ENCODE measurements around the gene PDCD1LG2.
"Not testable (repeated sequence)": the region's sequence is repeated elsewhere in the genome, so short reads cannot be mapped to it uniquely, and the experiment has no call there.

The PDCD1LG2 gene

DNA sequence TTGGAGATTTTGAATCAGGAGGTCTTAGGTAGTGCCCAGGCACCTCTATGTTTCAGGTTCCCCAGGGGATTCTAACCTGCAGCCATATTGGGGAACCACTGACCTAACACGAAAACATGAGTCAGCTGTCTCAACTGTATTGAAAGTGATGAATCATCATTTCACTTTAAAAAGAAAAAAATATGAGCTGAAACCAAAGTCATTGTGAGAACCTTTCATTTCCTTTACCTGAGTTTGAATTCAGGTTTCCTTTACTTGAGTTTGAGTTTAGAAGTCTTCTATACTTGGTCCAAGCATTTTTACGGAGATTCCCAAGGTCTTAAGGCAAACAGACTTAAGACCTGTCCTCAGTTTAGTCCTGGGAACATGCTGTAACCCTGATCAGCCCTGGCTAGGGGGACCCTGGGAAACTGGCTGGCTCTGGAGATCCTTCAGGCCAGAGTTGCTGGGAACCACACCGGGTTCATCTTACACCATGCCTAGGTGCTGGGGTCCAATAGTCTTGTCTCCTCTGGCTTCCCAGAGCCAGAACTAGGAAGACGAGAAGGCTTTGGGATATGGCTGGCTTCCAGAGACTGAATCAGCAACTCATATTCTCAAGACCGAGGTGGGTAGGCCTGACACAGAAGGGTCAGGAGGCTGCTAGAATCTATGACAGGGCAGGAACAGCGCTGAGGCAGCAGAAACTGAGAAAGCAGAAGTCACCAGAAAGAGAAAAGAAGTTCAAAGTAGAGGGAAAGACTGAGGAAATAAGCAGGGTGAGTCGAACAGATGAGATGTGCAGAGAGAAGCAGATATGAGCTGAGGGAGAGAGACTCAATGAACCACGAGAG lies 16.4 kb upstream of the PDCD1LG2 start:
- DNase-seq (ENCODE audit: low read depth), result peak; percentile 42

DNA sequence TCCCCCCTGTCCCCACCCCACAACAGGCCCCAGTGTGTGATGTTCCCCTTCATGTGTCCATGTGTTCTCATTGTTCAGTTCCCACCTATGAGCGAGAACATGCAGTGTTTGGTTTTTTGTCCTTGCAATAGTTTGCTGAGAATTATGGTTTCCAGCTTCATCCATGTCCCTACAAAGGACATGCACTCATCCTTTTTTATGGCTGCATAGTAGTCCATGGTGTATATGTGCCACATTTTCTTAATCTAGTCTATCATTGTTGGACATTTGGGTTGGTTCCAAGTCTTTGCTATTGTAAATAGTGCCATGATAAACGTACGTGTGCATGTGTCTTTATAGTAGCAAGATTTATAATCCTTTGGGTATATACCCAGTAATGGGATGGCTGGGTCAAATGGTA lies 15.6 kb upstream of the PDCD1LG2 start:
- DNase-seq (ENCODE audit: low read depth), result not testable (repeated sequence)

DNA sequence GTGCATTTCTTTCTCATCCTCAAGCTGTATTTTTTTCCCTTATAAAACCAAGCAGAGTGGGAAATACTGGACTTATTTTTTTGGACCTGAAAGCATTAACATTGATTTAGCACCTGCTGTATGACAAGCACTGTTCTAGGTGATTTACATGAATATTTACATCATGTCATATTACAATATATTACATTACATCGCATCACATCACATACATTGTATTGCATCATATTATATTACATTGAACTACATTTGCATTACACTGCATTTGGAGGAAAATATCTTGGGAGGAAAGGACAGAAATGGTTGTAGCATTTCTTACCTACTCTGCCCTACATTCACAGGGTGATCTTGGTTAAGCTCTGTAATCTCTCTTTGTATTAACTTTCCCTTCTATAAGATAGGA lies 11.2 kb upstream of the PDCD1LG2 start:
- DNase-seq (ENCODE audit: low read depth), result no peak

DNA sequence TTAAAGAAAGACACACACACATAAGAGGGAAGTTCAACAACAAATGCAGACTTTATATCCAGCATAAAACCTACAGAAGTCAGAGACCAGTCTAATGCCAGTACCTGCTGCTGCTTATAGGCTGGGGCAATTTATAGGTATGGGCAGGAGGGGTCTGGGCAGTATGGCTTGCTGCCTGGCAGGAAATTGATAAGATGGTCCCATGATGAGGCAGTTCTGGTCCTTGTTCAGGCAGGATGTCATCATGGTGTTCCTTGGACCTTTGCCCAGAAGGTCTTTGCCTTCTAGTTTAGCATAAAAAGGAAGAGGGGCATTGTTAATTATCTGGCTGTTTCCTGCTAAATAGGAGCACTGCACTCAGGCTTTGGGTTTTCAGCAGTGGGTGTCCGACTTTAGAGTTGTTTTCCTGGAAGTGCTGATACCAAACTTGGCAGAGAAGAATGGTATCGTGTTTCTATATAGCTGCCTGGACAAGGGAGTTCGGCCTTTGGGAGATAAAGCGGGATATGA lies 10.4 kb upstream of the PDCD1LG2 start:
- no peak for DNase-seq (ENCODE audit: low read depth)

DNA sequence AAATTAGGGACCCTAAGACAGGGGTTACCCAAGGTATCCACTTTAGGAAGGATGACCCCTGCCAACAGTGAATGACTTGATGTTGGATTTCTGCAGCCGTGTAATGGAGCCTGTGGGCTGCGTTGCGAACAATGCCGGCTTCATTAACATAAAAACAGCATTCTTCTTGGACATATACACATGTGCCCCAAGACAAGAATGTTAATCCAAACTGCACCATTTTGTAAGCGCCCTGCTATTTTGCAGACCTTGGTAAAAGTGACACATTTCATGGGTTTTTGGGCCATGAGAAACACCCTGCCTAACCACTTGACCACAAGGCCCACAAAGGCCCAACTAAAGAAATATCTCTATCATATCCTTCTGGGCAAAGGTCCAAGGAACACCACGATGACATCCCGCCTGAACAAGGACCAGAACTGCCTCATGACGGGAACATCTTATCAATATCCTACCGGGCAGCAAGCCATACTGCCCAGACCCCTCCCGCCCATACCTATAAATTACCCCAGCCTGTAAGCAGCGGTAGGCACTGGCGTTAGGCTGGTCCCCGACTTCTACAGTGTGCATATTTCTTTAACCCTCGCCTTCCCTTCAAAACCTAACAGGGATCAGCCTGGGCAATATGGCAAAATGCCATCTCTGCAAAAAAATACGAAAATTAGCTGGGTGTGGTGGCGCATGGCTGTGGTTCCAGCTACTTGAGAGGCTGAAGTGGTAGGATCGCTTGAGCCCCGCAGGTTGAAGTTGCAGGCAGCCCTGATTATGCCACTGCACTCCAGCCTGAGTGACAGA lies 9.7 kb upstream of the PDCD1LG2 start:
- DNase-seq (ENCODE audit: low read depth), result no peak

DNA sequence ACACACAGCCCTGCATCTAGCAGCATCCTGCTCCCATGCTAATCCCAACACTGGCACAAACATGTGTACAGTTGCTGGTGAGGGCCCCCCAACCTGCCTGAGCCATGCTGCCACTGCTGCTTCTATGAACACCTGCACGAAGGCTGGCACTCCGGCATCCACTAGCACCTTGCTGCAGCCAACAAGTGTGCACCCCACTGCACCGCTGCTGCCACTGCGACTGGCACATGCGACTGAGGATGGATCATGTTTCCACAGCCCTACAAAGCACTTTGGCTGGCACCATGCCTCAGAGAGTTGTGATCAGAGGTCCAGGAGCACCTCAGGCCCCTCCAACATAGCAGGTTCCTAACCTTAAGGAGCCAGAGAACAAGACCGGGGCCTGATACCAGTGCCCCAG lies 7.8 kb upstream of the PDCD1LG2 start:
- no peak for DNase-seq (ENCODE audit: low read depth)

DNA sequence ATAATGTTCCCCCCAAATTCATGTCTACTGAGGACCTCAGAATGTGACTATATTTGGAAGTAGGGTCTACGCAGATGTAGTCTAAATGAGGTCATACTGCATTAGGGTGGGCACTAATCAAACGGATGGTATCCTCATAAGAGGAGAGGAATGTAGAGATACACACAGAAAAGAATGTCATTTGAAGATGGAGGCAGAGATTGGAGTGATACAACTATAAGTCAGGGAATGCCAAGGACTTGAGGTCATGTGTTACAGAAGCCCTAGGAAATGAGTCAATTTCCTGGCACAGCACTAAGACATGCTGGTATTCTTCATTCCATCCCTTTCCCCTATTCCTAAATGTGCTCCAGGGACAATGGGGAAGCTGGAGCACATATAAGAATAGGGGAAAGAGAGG lies 758 bp upstream of the PDCD1LG2 start:
- peak; percentile 85 for DNase-seq (ENCODE audit: low read depth)

DNA sequence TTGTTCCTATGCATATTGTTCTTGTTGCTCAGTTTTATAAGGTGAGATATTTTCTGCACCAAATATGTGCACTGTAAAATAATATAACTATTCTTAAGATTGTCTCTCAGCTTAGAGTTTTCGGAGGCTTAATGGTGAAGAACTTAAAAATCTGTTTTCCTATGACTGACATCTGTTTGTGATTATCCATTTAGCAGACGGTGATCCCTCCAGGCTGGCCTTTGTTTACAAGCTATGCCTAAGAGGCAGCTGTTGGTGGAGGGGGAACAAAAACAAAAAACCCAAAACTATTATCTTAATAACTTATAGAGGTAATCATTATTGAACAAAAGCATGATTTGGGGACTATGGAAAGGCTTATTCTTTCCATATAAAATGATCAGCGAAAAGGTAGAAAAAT lies 658 bp downstream of the PDCD1LG2 start:
- DNase-seq (ENCODE audit: low read depth), result no peak

DNA sequence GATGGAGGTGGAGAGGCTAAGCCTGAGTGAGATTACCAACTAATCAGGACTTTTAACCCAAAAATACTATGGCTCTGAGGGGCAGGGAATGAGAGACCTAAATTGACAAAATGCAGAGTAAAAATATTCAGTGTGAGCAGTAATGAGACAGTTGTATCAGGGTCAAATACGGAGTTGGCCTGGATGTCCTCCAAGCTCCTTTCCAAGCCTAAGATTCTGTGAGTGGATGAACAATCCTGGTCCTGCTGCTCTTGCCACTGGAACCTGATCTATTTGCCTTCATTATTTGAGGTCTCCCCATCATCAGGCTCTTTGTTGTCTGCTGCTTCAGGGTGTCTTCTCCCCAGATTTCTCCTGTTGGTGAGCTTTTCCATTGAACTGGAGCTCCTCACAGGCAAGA lies 1.1 kb downstream of the PDCD1LG2 start:
- no peak for DNase-seq (ENCODE audit: low read depth)

DNA sequence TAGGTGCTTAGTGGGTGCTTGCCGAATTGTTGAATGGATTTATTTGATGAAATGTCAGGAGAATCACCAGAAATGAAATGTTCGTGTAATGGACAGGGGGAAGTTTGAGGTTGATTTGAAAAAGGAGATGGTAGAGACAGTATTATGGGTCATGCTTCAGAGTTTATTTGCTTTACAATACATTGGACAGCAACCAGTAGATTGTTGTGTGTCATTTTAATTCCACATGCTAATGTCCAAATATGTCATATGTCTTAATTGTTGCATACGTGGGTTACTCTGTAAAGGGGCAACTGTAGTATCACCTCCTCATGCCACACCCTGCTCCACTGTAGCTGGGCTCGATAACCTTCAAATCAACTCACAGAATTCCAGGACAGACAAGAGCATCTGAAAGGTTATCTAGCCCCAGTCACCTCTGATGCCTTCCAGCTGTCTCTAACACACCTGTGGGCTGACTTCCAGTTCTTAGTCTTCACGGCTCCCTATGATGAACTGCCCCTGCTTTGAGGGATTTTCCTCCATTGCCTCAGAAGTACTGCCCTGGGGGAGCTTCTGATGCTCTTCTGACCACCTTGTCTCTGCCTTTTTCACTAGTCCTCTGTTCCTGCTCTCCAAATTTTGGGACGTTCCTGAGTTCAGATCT lies 1.7 kb downstream of the PDCD1LG2 start:
- no peak for DNase-seq (ENCODE audit: low read depth)

DNA sequence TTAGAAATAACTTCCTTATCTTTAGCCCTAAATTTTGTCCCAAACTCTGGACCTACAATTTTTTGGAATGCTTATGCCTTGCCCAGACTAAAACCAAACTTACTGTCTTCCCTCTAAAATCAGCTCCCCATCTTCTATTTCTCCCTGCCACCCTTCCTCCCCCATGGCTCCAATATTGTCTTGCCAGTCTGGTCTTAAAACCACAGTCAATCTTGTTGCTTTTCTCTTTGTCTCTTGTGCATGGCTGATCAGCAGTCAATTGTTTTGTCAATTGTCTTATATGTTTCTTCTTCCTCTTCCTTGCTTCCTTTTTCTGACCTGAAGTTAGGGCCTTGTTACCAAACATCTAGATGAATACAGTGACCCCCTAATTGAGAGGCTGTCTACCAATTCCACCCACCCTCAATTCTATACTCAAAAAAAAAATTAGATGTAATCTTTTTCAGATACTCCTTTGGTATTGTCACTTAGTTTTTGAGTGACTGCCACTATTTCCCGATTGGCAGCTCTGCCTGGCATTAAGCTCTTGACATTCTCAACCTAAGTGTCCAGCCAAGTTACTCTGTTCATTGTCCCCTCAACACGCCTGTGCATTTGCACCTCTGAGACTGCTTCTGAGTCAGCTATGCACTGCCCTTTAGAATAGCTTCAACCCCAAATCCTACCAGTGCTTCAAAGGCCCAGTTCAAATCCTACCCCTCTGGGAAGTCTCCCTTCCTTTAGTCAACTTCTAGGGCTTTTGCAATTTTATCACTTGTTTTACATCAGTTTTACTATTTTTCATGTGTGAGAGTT lies 2.5 kb downstream of the PDCD1LG2 start:
- DNase-seq (ENCODE audit: low read depth), result no peak

DNA sequence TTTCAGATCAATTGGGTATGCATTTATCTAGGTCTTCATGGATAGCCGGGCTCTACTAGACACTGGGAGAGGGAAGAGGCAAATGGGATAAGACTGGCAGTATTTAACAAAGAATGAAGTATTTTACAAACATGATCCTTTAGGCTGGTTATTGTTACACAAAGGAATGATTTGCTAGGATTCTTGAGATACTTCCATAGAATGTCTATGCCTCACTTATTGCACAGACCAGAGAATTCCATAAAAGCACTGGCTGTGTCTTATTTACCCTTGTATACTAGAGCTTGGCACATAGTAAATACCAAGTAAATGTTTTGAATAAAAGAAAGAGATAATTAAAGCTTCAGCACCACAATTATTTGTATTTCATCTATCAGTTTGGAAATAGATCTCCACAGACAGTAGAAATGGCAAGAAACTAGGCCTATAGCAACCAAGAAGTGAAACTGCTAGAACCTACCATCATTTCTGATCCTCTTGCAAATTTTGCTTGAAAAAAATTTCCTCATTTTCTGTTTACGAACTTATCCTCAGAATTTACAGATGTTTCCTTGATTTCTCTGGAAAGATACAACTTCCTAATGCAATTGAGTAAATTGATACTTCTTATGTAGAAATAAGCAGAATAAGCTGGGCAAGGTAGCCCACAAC lies 3.8 kb downstream of the PDCD1LG2 start:
- no peak for DNase-seq (ENCODE audit: low read depth)

DNA sequence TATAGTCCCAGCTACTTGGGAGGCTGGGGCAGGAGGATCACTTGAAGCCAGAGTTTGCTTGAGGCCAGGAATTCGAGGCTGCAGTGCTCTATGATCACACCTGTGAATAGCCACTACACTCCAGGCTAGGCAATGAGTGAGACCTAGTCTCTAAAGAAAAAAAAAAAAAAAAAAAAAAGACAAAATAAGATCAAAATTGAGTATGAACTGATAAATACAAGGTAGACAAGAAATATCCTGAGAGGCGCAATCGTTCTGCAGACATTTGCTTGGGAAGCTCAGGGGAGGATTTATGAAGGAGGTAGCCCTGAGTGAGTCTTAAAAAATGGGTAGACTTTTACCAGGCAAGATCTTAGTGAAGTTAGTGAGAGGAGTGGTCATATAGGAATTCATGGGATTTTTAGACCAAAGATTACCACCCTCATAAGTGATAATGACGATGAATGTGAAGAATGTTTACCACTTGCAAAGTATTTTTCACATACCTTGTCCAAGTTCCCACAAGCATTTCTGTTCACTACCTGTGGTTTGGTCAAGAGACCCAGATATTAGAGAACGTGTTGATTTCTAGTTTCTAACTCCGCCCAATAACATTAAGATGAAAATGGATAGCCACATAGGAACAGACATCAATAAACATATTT lies 4.4 kb downstream of the PDCD1LG2 start:
- DNase-seq (ENCODE audit: low read depth), result no peak

DNA sequence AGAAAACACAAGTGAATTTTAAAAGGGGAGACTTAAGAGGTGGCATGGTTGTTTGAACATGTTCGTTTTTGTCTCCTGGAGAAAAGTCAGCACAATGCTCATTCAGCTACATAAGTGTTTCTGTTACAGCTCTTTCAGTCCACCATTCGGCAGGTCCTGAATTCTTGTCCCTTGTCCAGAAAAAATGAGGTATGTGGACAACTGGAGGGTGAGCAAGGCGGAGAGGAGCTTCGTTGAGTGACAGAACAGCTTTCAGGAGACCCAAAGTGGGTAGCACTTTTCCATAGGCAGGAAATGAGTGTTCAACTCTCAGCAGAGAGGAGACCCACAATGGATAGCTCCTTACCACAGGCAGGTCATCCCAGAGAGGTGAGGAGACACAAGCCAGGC lies 4.9 kb downstream of the PDCD1LG2 start:
- DNase-seq (ENCODE audit: low read depth), result no peak

DNA sequence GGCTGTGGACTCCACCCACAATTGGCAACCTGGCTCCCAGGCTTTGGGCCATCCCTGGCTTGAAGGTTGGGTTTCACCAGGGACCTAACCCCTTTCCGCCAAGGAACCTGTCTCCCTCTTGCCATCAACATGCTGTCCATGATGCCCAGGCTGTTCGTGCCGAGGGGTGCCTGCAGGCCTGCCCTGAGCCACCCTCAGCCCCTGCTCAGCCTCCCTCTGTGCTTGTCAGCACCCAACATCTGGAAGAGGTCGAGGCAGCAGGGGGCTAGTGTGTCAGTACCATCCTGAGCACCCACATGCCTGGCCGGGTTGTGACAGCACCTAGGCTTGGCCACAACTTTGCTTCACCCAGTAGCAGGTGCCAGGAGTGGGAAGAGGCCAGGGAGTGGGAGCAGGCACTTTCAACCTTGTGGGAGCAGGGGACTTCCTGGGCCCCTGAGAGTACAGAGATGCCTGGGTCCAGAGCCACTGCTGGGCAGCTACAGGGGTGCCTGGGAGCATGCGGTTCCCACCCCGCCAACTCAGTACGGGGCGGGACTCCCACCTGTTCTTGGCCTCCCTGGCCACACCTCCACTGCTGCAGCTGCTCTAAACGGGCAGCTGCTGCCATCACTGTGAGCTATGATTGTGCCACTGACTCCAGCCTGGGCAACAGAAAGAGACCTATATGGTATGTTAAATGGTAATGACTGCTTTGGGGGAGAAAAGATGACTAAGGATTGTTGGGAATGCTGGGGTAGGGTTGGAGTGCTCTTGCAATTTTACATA lies 6.3 kb downstream of the PDCD1LG2 start:
- DNase-seq (ENCODE audit: low read depth), result no peak

DNA sequence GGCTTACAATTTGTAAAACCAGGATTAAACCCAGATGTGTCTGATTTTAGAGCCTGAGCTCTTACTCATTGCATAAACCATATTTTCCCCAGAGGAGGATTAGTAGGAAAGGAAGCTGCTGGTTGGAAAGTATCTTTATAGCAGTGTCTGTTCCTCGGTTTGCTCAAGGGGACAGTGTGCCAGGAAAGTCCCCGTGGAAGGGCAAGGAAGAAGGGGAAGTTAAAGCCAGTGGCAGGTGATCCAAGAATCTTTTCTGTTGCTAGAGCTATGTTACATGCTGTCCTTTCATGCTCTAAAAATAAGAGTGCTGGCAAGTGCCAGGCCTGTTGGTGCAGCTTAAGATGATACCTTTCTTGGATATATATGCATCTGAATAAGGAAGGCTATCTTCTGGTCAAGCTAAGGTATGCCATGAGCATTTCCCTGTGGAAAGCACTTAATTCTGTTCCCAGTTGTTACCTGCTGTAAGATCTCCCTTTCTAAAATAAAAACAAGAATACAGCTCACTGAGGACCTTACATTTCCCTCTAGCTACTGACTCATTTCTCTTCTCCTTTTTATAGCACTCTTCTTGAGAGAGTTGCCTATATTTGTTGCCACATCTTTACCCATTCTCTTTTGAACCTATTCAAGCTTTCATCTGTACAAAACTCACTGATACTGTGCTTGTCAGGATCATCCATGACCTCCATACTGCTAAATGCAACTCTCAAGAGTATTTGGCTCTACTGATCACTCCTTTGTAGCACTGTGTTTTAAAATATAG lies 8.0 kb downstream of the PDCD1LG2 start:
- DNase-seq (ENCODE audit: low read depth), result peak; percentile 27

DNA sequence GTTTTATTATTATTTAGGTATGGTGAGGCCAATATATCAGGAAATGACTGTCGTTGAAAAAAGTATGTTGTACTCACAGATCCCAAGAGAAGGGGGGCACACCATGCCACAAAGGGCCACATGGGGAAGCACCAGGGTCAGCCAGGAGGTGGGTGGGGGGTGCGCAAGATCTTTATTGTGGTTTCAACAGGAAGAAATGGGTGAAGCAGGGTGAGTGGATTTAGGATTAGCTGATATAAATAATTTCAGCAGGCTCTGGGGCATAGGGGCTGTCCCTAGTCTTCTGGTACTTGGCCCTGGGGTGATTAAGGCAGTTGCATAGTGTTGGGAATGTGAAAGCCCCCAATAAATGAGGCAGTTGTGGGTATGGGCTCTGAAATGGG lies 8.6 kb downstream of the PDCD1LG2 start:
- no peak for DNase-seq (ENCODE audit: low read depth)

DNA sequence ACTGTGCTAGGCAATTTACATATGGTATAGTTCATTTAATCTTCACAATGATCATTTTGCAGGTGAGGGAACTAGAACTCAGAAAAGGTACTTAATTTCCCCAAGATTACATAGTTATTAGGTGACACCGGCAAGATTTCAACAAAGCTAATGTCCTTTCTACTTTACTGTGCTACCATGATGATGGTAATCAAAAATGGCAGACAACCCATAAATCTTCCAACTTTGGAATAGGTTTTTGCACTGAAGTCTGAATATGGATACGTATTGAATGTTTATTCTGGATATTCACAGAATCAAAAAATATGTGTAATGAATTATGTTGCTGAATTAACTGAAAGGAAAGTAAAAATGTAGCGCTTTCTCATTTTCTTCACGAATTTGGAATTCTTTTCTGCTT lies 13.8 kb downstream of the PDCD1LG2 start:
- no peak for DNase-seq (ENCODE audit: low read depth)

DNA sequence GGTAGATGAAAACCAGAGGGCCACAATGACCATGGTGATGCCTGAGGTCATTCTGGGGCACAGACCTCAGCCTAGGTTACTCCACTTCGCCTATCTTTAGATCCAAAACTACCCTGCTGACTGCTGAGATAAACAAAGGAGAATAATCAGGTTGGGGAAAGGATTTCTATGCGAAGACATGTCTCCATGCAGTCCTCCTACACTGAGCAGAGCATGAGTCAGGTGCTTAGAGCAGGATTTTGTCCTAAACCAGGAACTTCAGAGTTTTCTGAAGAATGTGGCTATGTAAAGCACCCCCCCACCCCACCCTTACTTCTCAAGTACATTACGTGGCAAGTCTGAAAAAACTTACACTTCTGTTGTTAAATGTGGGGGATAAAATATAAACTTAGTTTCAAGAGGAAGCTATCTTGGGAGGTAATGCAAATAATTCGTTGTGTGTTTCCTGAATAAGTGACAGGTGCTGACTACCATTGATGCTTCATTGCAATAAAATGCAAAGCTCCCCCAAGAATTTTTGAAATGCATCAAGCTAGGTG lies 19.4 kb downstream of the PDCD1LG2 start:
- no peak for DNase-seq (ENCODE audit: low read depth)

Measured in GM04503 (cell line).